T-helper 1 cell treated with Interleukin-12 subunit alpha and Interleukin-12 subunit beta and Interleukin-4 antibody, amounts not matched to agents 30 ng/mL and 1 ng/mL, for 36 hours (primary cell): ENCODE data around the gene TRMO. TPM values are rescaled to one million over a fixed set of nuclear protein-coding genes. Genes with fewer than 3 reads are reported as not detected.

ENCODE experiments used
- intact Hi-C: fragments of 100-400 bp; cut with micrococcal nuclease; formaldehyde crosslinking; loops from one replicate; pipeline ENCODE4 v1.15.1; 2024
- total RNA-seq: library from RNA; stranded (reverse); gene quantifications from 2 replicates; pipeline ENCODE4 v1.2.3, GENCODE V29; 2022

The TRMO gene
- total RNA-seq, 1 donor from 2014 or later = 23.3 TPM

DNA sequence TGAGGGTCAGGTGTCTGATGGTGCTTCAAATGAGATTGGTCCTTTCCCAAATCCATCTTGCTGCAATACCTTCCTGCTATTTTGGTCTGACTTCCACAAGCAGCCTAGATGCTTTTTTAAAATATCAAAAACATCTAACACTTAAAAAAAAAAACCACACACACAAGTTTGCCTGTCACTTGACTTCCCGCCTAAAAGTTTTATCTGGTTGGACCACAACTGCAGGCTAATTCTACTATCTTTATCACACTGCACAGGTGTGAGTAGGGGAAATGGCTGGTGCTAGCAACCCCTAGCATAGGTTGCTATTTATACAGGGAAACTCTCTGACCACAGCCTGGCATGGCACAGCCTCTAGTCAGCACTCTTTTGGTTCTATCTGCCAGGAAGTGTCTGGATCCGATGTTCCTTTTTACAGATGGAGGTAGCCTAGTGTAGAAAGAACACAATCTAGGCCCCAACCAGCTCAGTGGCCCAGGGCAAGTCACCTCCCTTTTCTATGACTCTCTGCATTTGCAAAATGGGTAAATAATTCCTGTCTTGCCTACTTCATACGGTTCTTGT lies 15.9 kb upstream of the TRMO start, which contains the start of gene HEMGN:
TSS of gene HEMGN (minus strand) at position 92 of the 564 bp plus-strand sequence. CDS start at position 56, 36 bp downstream.
- intact Hi-C loops = loop anchor here (1.0 to 2.0 kb wide), 3 partner anchors 15 to 45 kb away; partner anchors contain the start of gene ANP32B

DNA sequence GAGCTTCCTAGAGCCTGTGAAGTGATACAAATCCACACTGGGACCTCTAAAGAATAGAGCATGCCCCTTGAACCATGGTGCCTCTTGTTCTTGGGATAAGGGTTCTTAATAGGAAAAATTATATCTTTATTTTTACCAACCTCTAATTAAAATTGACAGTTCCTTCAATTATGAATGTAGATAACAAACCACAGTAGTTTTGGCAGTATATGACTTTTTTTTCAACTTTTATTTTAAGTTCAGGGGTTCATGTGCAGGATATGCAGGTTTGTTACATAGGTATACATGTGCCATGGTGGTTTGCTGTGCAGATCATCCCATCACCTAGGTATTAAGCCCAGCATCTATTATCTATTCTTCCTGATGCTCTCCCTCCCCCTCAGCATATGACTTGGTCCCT lies 14.7 kb upstream of the TRMO start:
- intact Hi-C loops = no loop called here

DNA sequence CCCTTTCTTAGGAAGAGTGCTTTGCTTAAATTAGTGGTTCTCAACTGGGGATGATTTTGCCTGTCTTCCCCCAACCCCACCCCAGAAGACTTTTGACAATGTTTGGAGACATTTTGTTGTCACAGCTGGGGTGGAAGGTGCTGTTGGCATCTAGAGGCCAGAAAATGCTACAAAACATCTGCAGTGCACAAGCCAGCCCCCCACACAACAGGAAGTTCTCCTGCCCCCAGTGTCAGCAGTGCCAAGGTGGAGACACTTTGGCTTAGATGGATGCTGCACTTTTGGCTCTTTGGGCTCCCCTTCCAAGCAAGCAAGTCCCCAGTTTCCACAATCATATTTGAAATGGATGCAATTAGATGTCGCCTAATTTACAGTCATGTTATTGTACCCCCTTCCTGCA lies 13.0 kb upstream of the TRMO start:
- intact Hi-C loops = no loop called here

DNA sequence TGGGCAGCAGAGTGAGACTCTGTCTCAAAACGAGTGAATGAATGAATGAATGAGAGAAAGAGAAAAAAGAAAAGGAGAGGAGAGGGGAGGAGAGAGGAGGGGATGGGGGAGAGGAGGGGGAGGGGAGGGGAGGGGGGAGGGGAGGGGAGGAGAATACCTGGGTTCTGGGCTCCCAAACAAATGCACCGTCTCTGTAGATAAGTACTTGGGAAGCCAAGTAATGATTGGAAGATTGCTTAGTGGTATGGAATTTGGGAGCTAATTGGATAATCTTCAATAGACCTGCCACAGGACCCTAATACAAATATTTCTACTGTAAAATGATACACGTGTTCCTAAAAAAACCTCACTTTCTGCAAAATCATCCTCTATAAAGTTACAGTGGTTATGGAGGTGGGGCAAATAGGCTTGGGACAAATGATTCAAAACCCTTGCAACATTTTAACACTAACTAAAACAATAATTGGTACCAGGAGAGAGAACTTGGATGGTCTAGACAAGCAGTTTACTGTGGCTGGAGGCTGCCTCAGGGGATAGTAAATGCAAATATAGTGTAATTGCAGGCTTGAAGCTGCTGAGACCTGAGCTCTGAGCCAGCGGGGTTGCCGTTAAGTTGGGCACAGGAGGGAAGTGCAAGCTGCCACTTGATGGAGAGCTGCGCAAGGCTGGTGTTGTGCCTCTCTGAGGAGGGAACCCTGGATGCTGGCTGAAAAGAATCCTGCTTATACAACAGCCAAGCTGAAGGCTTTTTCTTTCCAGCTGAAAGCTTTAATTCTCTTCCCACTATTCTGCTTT lies 12.2 kb upstream of the TRMO start:
- intact Hi-C loops = no loop called here

DNA sequence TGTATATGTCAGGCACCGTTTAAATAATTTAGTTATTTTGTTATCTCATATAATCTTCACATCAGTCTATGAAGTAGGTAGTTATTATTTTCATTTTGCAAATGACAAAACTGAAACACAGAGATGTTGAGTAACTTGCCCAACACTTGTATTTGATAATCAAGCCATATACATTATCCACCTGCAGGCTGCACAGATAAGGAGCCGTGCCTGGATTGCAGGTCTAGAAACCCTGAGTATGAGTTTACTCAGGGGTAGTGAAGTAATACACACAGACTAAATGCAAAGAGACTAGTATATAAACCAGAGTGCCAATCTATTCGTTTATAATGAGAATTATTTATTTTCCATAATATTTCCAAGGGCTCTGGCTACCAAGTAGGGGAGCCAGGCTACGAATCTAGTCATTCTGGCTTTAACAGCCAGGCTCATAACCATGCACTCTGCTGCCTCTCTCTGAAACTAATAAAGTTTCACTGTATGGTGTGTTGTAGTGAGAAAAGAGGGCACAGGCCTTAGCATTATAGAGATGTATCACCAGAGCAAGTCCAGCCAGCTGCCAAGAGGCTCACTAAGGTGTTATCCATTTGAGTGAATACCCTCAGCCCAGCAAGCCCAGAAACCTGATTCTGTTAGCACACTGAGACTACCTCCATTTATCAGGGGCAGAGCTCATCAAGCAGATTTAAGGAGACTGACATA lies 11.1 kb upstream of the TRMO start:
- intact Hi-C loops = no loop called here

DNA sequence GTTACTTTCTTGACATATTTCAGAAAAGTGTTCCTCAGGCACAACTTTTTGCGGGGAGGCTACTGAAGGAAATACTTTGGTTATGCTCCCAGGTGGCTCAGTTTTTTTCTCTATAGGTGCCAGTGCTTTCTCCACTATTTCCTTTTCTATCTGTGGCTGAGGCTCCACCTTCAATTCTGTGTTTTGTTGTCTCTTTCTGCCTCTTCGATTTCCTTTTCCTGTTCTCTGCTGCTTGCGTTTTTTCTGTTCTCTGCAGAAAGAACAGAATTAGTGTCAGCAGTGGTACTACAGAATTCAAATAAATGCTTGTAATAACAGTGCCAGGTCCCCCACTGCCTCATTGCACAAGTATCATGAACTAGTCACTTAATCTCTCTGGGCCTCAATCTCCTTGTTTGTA lies 8.7 kb upstream of the TRMO start:
- intact Hi-C loops = loop anchor here (1.0 kb wide), 1 partner anchor 23 kb away; no protein-coding TSS in a partner anchor

DNA sequence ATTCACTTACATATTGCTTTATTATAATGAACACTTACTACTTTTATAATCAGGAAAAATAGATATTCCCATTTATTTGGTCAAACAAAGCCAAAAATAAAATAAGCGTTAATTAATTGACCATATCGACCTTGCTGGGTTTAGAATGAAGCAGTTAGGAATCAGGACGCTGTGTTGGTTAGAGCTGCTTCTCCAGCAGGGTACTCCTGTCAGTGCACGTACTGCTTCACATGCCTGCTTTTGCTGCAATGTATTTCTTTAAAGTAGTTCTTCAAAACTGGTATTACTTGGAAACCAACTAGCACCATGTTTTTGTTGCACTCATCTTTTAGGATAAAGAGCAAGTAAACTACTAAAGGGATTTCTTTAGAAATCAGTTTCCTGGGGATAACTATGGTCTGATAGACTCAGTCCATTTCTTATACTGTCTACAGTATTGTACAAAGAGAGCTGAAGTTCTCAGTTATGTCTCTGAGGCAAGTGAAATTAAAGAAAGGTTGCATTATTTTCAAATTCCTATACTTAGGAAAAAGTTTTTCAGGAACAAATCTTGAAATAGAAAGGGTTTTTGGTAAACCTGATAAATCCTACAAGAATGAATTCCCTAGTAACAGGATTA lies 6.8 kb upstream of the TRMO start:
- intact Hi-C loops = no loop called here

DNA sequence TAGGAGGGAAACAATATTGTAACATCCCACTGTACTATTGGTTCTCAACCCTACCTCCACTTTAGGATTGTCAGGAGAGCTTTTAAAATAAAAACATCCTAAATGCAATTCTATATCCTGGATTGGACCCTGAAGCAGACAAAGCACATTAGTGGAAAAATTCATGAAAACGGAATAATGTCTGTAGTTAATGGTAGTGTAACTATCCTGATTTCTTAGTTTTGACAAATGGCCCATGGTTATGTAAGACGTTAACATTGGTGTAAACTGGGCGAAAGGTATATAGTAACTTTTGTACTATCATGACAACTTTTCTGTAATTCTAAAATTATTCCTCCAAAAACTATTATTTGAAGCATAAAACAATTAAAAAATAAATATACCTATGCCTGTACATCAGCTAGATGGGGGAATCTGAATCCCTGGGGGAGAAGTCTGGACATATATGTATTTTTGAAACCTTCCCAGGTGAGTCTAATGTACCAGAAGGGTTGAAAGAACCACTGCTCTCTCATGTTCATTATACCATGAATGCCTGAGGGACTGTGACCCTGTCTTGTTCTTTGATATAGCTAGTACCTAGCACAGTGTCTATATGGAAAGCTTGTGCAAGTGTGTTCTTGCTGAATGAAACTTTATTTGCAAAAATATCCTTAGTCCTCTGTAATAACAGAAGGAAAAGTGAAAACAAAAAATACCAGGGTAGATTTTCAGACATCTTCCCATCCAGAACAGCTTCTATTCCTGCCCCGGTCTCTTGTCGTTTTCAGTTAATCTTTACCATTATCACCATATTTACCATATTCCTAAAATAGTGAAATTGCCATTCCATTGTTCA lies 3.4 kb upstream of the TRMO start:
- intact Hi-C loops = no loop called here

DNA sequence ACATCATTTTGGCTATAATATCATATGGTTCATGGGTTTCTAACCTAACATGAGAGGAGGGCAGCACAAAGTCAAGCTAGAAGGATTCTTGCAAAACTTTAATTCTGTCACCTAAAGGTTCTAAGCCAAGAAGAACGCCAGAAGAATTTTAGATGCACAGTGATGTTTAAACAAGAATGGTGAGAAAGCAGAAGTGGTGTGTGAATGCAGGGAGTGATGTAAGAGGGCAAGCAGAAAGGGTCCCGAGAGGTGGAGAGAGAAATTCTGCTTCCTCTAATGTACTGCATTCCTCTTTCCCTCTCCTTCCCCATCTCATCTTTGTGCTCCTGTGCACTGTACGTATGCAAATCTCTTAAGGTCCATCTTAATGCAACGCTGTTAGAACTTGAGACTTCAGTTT lies 2.1 kb upstream of the TRMO start:
- intact Hi-C loops = loop anchor here (5.0 kb wide), 3 partner anchors 1133 to 1898 kb away; partner anchors contain the start of genes ALG2, NR4A3 and SEC61B

DNA sequence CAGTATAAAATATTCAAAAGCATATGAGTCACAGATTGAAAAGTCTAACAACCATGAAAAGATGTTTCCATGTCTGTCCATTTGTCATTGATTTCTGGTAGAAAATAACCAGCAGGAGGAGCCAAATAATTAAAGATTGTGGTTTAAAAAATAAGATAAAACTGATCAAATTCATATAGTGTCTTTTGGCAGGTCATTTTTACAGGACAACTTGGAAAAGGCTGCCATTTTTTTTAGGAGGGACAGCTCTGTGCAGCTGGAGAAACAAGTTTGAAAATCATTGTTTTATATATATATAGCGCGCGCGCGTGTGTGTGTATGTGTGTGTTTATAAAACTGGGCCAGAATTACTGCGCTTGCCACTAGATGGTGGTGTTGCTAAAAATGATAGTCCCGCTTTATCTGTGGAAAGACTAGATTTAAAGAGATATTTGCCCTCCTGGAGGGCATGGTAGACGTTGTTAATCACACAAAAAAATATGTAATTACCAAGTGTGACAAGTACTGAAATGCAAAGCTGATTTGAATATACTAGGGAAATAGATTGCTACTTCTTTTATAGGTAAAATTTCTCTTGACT lies 1.3 kb upstream of the TRMO start:
- intact Hi-C loops = loop anchor here (1.0 to 5.0 kb wide), 12 partner anchors 15 to 1899 kb away; partner anchors contain the start of genes ALG2, CORO2A, HEMGN and NR4A3

DNA sequence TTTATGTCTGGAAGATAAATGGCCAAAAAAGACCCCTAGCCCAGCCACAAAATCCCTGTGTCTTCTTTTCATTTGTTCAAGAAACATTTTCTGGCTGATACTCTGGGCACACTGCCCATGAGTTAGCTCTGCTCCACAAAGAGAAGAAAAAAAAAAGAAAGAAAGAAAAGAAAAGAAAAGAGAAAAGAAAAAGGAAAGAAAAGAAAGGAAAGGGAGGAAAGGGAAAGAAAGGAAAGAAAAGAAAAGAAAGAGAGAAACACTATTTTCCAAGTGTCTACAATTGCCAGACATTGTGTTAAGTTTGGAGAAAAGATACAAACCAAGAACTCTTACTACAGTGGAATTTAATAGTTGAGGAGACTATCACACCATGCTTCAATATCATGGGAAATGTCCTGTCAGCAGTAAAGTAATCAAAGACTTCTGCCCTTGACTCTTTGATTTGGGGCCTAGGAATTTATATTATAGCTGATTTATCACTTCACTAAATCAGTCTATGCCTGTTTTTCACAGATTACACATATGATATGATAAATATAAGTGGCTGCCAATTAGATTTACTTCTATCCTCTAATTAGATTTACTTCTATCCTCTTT lies 3.0 kb downstream of the TRMO start:
- intact Hi-C loops = no loop called here

DNA sequence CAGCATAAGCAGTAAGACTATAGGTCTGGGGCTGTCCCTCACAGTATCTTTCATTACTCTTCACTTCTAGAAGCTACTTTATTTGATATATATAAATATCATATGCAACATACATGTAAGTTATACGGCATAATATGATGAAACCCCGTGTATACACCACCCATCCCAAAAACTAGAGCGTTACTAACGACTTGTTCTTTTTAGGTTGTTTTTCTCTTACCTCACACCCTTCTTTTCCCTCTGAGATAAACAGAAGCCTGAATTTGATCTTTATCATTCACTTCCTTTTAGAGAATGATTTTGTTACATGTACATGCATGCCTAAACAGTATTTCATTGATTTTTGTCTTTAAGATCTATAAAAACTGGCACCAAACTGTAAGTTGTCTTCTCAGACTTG lies 3.7 kb downstream of the TRMO start:
- intact Hi-C loops = no loop called here

DNA sequence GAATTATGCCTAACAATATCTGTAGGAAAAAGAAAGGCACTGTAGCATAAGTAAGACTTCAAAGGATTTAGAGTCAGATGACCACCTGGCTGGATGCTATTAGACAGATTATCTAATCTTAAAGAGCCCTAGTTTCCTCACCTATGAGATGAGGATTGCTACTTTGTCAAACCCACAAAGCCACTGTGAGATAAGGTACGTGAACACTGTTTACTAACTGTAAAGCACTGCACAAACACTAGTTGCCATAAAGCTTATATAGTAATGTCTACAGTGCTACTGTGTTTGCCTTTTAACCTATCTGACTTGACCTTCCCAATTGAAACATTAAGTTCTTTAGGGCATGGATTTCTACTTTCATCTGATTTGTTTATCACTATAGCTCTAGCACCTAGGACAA lies 10.3 kb downstream of the TRMO start:
- intact Hi-C loops = no loop called here

DNA sequence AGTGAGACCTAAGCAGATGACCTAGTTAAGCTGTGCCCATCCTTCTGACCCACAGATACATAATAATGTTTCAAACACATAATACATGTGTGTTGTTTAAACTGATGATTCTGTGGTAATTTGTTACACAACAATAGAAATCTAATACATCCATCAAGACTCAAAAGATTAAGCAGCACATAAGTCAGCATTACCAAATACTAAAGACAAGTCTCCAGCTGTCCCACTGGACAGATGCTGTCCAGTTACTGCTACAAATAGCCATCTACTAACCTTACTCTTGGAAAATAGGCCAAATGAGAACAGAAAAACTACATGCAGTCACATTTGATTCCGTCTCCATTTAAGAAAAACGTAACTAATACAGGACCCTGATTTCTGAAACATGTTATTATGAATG lies 10.8 kb downstream of the TRMO start:
- intact Hi-C loops = no loop called here

DNA sequence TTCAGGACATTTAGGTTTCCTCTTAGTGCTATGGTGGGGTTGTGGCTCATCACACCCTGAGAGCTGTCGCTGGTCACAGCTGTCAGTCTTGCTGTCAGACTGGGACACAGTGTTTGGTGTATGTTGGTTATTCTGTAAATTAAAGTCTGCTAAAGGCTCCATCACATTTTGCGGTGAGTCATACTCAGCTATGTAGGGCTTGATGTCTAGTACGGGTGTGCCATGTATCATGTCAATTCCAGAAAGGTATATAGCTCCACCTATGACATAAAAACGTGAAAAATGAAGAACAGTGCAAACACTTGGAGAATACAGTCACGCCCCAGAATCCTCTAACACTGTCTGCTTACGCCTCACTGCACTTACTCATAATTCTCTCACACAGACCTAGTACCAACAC lies 11.9 kb downstream of the TRMO start:
- intact Hi-C loops = no loop called here

DNA sequence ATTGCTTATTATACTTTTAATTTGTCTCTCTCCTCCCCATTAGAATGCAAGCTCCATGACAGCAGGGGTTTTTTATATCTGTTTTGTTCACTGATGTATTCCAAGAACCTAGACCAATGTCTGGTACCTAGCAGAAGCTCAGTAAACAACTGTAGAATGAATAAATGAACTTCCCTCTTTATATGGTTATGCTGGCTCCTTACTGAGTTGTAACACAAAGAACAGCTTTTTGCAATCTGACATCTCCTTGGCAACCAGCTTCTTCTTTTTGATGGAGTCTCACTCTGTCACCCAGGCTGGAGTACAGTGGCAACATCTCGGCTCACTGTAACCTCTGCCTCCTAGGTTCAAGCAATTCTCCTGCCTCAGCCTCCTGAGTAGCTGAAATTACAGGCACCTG lies 13.6 kb downstream of the TRMO start:
- intact Hi-C loops = loop anchor here (5.0 to 10.0 kb wide), 5 partner anchors 106 to 346 kb away; partner anchors contain the start of genes NANS, TBC1D2 and XPA

DNA sequence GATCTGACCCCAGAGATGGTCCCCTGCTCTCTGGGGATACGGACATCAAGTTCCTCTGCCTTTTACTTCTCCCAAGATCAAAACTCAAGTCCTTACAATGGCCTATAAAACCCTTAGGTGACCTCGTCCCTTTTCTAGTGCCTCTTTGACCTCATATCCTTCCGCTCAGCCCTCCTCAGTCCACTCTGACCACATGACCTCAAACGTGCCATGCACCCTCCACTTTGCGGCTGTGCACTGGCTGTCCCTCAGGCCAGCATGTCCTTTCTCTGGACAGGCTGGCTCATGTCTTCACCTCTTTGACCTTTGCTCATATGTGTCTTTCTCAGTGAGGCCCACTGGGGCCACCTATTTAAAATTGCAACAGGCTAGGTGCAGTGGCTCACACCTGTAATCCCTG lies 14.7 kb downstream of the TRMO start:
- intact Hi-C loops = loop anchor here (5.0 to 10.0 kb wide), 5 partner anchors 105 to 347 kb away; partner anchors contain the start of genes NANS, TBC1D2 and XPA

DNA sequence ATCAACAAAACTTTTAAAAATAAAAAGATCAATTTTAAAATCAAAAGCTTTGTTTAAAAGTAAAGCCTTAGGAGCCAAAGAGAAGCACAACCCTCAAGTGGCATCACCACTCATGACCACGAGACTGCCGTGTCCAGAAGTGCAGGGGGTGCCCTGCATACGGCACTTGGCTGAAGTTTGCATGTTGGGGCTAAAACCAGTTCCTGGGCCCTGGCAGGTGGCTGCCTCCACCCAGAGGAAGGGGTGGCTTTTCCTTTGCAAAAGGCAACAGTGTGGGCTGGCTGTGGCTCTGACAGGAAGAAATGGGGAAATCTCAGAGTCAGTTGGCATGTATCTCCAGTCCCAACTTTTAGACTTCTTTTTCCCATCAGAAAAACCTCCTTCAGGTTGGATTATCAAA lies 15.3 kb downstream of the TRMO start:
- intact Hi-C loops = loop anchor here (5.0 to 10.0 kb wide), 5 partner anchors 105 to 348 kb away; partner anchors contain the start of genes NANS, TBC1D2 and XPA

DNA sequence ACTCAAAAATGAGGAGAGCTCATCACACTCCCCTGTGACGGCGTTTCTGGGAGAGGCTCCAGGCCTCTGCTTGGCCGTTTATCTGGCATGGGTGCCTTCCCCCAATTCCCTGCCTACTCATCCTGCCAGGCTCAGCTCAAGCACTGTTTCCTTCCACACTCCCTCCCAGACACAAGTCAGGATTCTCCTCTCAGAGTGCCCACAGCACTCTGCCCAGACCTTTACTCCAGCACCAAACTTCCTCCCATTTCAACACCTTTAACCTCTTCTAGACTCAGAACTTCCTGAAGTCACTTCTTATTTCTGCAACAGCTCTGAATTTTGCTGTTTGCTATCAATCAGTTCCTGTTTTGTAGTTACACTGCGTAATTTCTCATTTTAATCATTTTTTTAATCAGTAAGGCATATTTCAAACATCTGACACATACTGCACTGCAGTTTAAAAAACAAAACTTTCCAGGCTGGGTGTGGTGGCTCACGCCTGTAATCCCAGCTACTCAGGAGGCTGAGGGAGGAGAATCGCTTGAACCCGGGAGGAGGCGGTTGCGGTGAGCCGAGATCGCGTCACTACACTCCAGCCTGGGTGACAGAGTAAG lies 16.0 kb downstream of the TRMO start:
- intact Hi-C loops = loop anchor here (1.0 to 10.0 kb wide), 6 partner anchors 77 to 348 kb away; partner anchors contain the start of genes ANP32B, NANS, TBC1D2 and XPA
